Bronchial epithelial cell (primary cell): ENCODE results near the gene CENPM. TPM values are rescaled to one million over a fixed set of nuclear protein-coding genes. Genes with fewer than 3 reads are reported as not detected.
A peak's percentile ranks its signal among the peaks of the same experiment; 100 is the strongest.

ENCODE experiments used
- DNase-seq: peaks from one replicate; pipeline ENCODE4 v3.0.0-alpha.2; 2010; ENCODE audit warnings: low read depth
- FAIRE-seq: peaks from 2 replicates; lab custom pipeline; 2011; peaks lifted over from hg19 to GRCh38; lab: Jason Lieb, UNC
- H3K27me3 ChIP-seq: 2 replicates; pipeline ENCODE4 v1.5.1; 2011; ENCODE audit warnings: low read length; ENCODE audit not compliant: control insufficient read depth, insufficient read depth
- H3K36me3 ChIP-seq: 2 replicates; pipeline ENCODE4 v1.5.1; 2011; ENCODE audit warnings: low read length; ENCODE audit not compliant: control insufficient read depth, insufficient read depth
- H3K4me3 ChIP-seq: 2 replicates; pipeline ENCODE4 v1.5.1; 2011; ENCODE audit warnings: mild to moderate bottlenecking, low read depth, low read length, control low read depth
- CTCF ChIP-seq: IDR thresholded peaks from 2 replicates; pipeline ENCODE4 v1.5.1; 2011; ENCODE audit warnings: mild to moderate bottlenecking, moderate library complexity, low read length, control low read depth, inconsistent platforms; ENCODE audit not compliant: insufficient read depth, severe bottlenecking
- total RNA-seq: library from RNA; depleted of rRNA; stranded (reverse); fragments of >200 nt; gene quantifications from 2 replicates; pipeline ENCODE4 v1.2.1, GENCODE V29; 2014

The CENPM gene
- total RNA-seq, 1 donor from 2014 or later = 1.3 TPM

- no peak for FAIRE-seq
- H3K27me3 ChIP-seq = peaks cover 2% of the 10 kb centered on the region
- no peaks in the 10 kb centered on the region for H3K36me3 ChIP-seq
- no peak for TF ChIP-seq CTCF
- DNase-seq = no peak
- no peak overlapping the region for H3K4me3 ChIP-seq
Observed at GRCh38 chr22:41964112-41964491, 17.1 kb upstream of the CENPM start.

- TF ChIP-seq CTCF = no peak
- Histone ChIP-seq H3K4me3 (no peak overlapping the region), H3K36me3 (no peaks in the 10 kb centered on the region), H3K27me3 (peaks cover 2% of the 10 kb centered on the region)
- DNase-seq (no peak), FAIRE-seq (no peak)
Observed at GRCh38 chr22:41963453-41964111, 16.6 kb upstream of the CENPM start.

- no peak for FAIRE-seq
- H3K4me3 ChIP-seq = peak overlapping the region; percentile 23
- no peak for DNase-seq
- TF ChIP-seq CTCF = no peak
- H3K36me3 ChIP-seq = no peaks in the 10 kb centered on the region
- H3K27me3 ChIP-seq = peaks cover 2% of the 10 kb centered on the region
Observed at GRCh38 chr22:41957941-41958556, 11.1 kb upstream of the CENPM start.

GRCh38 chr22:41952713-41953112 lies 5.8 kb upstream of the CENPM start:
- Histone ChIP-seq H3K27me3 (no peaks in the 10 kb centered on the region), H3K36me3 (no peaks in the 10 kb centered on the region), H3K4me3 (no peak overlapping the region)
- no peak for TF ChIP-seq CTCF
- DNase-seq (no peak), FAIRE-seq (no peak)

- no peak for TF ChIP-seq CTCF
- DNase-seq (no peak), FAIRE-seq (no peak)
- no peak within 1 kb of the TSS for H3K4me3 ChIP-seq
- no peaks in the 10 kb centered on the region for H3K36me3 ChIP-seq
- no peaks in the 10 kb centered on the region for H3K27me3 ChIP-seq
Observed at GRCh38 chr22:41951898-41952474, 5.0 kb upstream of the CENPM start, which contains the start of gene SMIM45. TSS of gene SMIM45 (plus strand) at chr22:41952150.
